Endothelial cell of umbilical vein (primary cell): ENCODE data around the gene S100A10. TPM values are rescaled to one million over a fixed set of nuclear protein-coding genes. Genes with fewer than 3 reads are reported as not detected.

ENCODE experiments used
- BruUV-seq: library from RNA; stranded (reverse); fragments of 400-500 nt; replicated peaks from 2 replicates; lab custom pipeline; 2021; lab: Mats Ljungman, UMichigan
- CTCF ChIA-PET: fragments of 300-600, 350-600 bp; sonication (Branson Sonifier 250); formaldehyde crosslinking; loops from one replicate; lab custom pipeline; 2021; ENCODE audit warnings: antibody characterized with exemption, inconsistent platforms; lab: Charles Lee
- POLR2A ChIA-PET: fragments of 300-600, 350-600 bp; sonication (Branson Sonifier 250); formaldehyde crosslinking; loops from one replicate; lab custom pipeline; 2021; ENCODE audit warnings: antibody characterized with exemption, inconsistent platforms; lab: Charles Lee
- DNase-seq: peaks from one replicate; pipeline ENCODE4 v3.0.0-alpha.2; 2011; ENCODE audit warnings: low read depth, low spot score
- FAIRE-seq: peaks from 2 replicates; lab custom pipeline; 2011; peaks lifted over from hg19 to GRCh38; lab: Jason Lieb, UNC
- H2AFZ ChIP-seq: 2 replicates; pipeline ENCODE4 v1.6.0; 2012; ENCODE audit warnings: low read depth, low read length, control low read depth, inconsistent platforms
- H3K27ac ChIP-seq: 2 replicates; pipeline ENCODE4 v1.5.1; 2011; ENCODE audit warnings: low read depth, mild to moderate bottlenecking, control low read depth, low read length, moderate library complexity; ENCODE audit not compliant: insufficient read depth
- H3K27me3 ChIP-seq, 2 experiments: 2 replicates each; pipeline versions ENCODE4 v1.6.0 to v1.6.1; 2011; ENCODE audit warnings: low read length in 2 of 2, mixed read lengths in 1 of 2; ENCODE audit not compliant: control insufficient read depth in 2 of 2, insufficient read depth in 2 of 2
- H3K36me3 ChIP-seq, 2 experiments: 2 replicates in 1 of 2; 3 replicates in 1 of 2; pipeline ENCODE4 v1.5.1; 2011; ENCODE audit warnings: low read length in 2 of 2, mild to moderate bottlenecking in 1 of 2, moderate library complexity in 1 of 2; ENCODE audit not compliant: control insufficient read depth in 2 of 2, insufficient read depth in 2 of 2; ENCODE audit errors: extremely low read depth in 1 of 2
- H3K4me1 ChIP-seq: 3 replicates; pipeline ENCODE4 v1.5.1; 2011; ENCODE audit warnings: mild to moderate bottlenecking, low read length; ENCODE audit not compliant: control insufficient read depth, insufficient read depth; ENCODE audit errors: extremely low read depth
- H3K4me2 ChIP-seq: 2 replicates; pipeline ENCODE4 v1.6.1; 2011; ENCODE audit warnings: low read length, control low read depth, mixed read lengths; ENCODE audit not compliant: insufficient read depth
- H3K4me3 ChIP-seq, 3 experiments: fragments of 200-600 bp in 1 of 3; sonication (generic), shearing (Covaris generic) in 1 of 3; replicated peaks in 1 of 3; 2 replicates each; pipeline ENCODE4 v1.5.1; 2011 to 2016; ENCODE audit warnings: control low read depth in 3 of 3, low read length in 3 of 3, mild to moderate bottlenecking in 2 of 3, inconsistent platforms in 1 of 3, low read depth in 1 of 3, moderate library complexity in 1 of 3; ENCODE audit not compliant: insufficient read depth in 1 of 3
- H3K79me2 ChIP-seq: 2 replicates; pipeline ENCODE4 v1.6.0; 2012; ENCODE audit warnings: low read length, inconsistent platforms; ENCODE audit not compliant: control insufficient read depth, insufficient read depth
- H3K9ac ChIP-seq: replicated peaks from 2 replicates; pipeline ENCODE3; 2011; ENCODE audit warnings: low read length, control low read depth; ENCODE audit not compliant: insufficient read depth; ENCODE audit errors: extremely low read depth
- H3K9me1 ChIP-seq: replicated peaks from 3 replicates; pipeline ENCODE4 v1.6.0; 2011; ENCODE audit warnings: mild to moderate bottlenecking, low read length; ENCODE audit not compliant: control insufficient read depth, insufficient read depth; ENCODE audit errors: extremely low read depth
- H3K9me3 ChIP-seq: replicated peaks from 2 replicates; pipeline ENCODE4 v1.5.1; 2012; ENCODE audit warnings: low read length, inconsistent platforms; ENCODE audit not compliant: control insufficient read depth, insufficient read depth
- H4K20me1 ChIP-seq: replicated peaks from 2 replicates; pipeline ENCODE3; 2011; ENCODE audit warnings: mild to moderate bottlenecking, low read length; ENCODE audit not compliant: control insufficient read depth, insufficient read depth; ENCODE audit errors: extremely low read depth
- CTCF ChIP-seq, 2 donors: IDR thresholded peaks; 1 replicate in 1 of 2; 2 replicates in 1 of 2; pipeline ENCODE4 v1.5.1; 2011; ENCODE audit warnings: low read length in 2 of 2, mild to moderate bottlenecking in 2 of 2, moderate library complexity in 2 of 2, control low read depth in 1 of 2, inconsistent platforms in 1 of 2, low read depth in 1 of 2; ENCODE audit not compliant: insufficient read depth in 1 of 2; ENCODE audit errors: extremely low read depth in 1 of 2
- EZH2 ChIP-seq: IDR thresholded peaks from 2 replicates; pipeline ENCODE4 v1.6.1; 2012; ENCODE audit warnings: borderline replicate concordance, low read depth, mild to moderate bottlenecking, moderate library complexity, low read length, inconsistent platforms; ENCODE audit not compliant: severe bottlenecking
- FOS ChIP-seq: IDR thresholded peaks from 2 replicates; pipeline ENCODE4 v1.6.1; 2011; ENCODE audit warnings: mild to moderate bottlenecking, low read length, moderate library complexity, borderline replicate concordance; ENCODE audit not compliant: insufficient read depth
- GATA2 ChIP-seq: IDR thresholded peaks from 2 replicates; pipeline ENCODE4 v1.7.0; 2011; ENCODE audit warnings: low read depth, mild to moderate bottlenecking, moderate library complexity, mixed read lengths, low read length; ENCODE audit not compliant: insufficient read length, insufficient read depth
- JUN ChIP-seq: IDR thresholded peaks from 2 replicates; pipeline ENCODE4 v1.6.1; 2011; ENCODE audit warnings: borderline replicate concordance, low read depth; ENCODE audit not compliant: insufficient read length, insufficient read depth
- MAX ChIP-seq: IDR thresholded peaks from 2 replicates; pipeline ENCODE4 v1.6.1; 2011; ENCODE audit not compliant: insufficient read depth, insufficient read length
- MYC ChIP-seq: IDR thresholded peaks from one replicate; pipeline ENCODE4 v1.6.1; 2011; ENCODE audit warnings: mild to moderate bottlenecking, low read depth, low read length
- POLR2A ChIP-seq: IDR thresholded peaks from 2 replicates; pipeline ENCODE4 v1.6.1; 2012; ENCODE audit warnings: low read depth, mild to moderate bottlenecking, control low read depth, low read length
- POLR2AphosphoS5 ChIP-seq: IDR thresholded peaks from 2 replicates; pipeline ENCODE4 v1.6.1; 2012; ENCODE audit warnings: low read depth, mild to moderate bottlenecking, control low read depth, low read length, moderate library complexity; ENCODE audit not compliant: insufficient read depth
- dilution Hi-C: fragments of 300-500 bp; cut with MboI; formaldehyde crosslinking; loops from one replicate; pipeline ENCODE4 v1.15.0; 2019; ENCODE audit warnings: low sequenced_read_pairs; ENCODE audit not compliant: extremely low pct_ligation_motif_present
- intact Hi-C: fragments of 100-400 bp; cut with micrococcal nuclease; formaldehyde crosslinking; loops from one replicate; pipeline ENCODE4 v1.10.0; 2022
- polyA plus RNA-seq, 4 experiments: library from polyadenylated mRNA; depleted of rRNA in 3 of 4; stranded (reverse) in 3 of 4; unstranded in 1 of 4; fragments of >200 nt; gene quantifications; 2 replicates each; pipeline versions ENCODE4 v1.2.1 to v1.2.3, GENCODE V29; 2011 to 2012; ENCODE audit warnings: missing spikeins in 1 of 4
- total RNA-seq: library from RNA; stranded (reverse); gene quantifications from 2 replicates; pipeline ENCODE4 v1.2.3, GENCODE V29; 2021

Gene S100A10
- total and polyA plus RNA-seq, 2 donors (not counting 3 experiments of a cell fraction or from before 2014, with no cell fraction given): 76.8 to 779 TPM

GRCh38 chr1:152021569-152021968 is 27.9 kb upstream of the S100A10 start:
- Histone ChIP-seq H3K4me3 (no peak overlapping the region), H3K4me1 (no peaks in the 10 kb centered on the region), H3K4me2 (no peak overlapping the region), H3K36me3 (no peaks in the 10 kb centered on the region), H3K79me2 (no peaks in the 10 kb centered on the region), H3K27ac (no peak overlapping the region), H4K20me1 (no peaks in the 10 kb centered on the region), H3K9me3 (no peaks in the 10 kb centered on the region), H3K9me1 (no peaks in the 10 kb centered on the region), H3K27me3 (peaks cover 23 to 35% of the 10 kb centered on the region in 2 experiments), H3K9ac (no peak overlapping the region), H2AFZ (no peak overlapping the region)
- TF ChIP-seq CTCF (IDR thresholded peaks at IDR 0.05; ENCODE audit: extremely low read depth in 1 of 2, insufficient read depth in 1 of 2, low read depth in 1 of 2, low read length in 2 of 2): no peak
- DNase-seq: no peak
- ChIA-PET CTCF (interaction anchor here (1.6 to 2.3 kb wide), 2 partner anchors 13 to 20 kb away, joined by 5 to 7 read pairs; no protein-coding TSS in a partner anchor), POLR2A (no interaction called here)
- BruUV-seq: no TSS peak
- dilution Hi-C loops: loop anchor here (25.0 kb wide), 1 partner anchor 109 kb away; the partner anchor contains the start of gene THEM4
- intact Hi-C loops: no loop called here
- no peak for FAIRE-seq

- FAIRE-seq (no peak), DNase-seq (no peak)
- Histone ChIP-seq H3K4me1 (no peaks in the 10 kb centered on the region), H3K27ac (no peak overlapping the region), H3K4me2 (no peak overlapping the region), H4K20me1 (no peaks in the 10 kb centered on the region), H3K9ac (no peak overlapping the region), H3K9me1 (no peaks in the 10 kb centered on the region), H3K9me3 (no peaks in the 10 kb centered on the region), H3K27me3 (peaks cover 23 to 37% of the 10 kb centered on the region in 2 experiments), H2AFZ (no peak overlapping the region), H3K4me3 (no peak overlapping the region), H3K36me3 (no peaks in the 10 kb centered on the region), H3K79me2 (no peaks in the 10 kb centered on the region)
- TF ChIP-seq GATA2: no peak
- TF ChIP-seq MYC: no peak
- TF ChIP-seq CTCF (IDR thresholded peaks at IDR 0.05; ENCODE audit: extremely low read depth in 1 of 2, insufficient read depth in 1 of 2, low read depth in 1 of 2, low read length in 2 of 2): no peak
- TF ChIP-seq POLR2A: no peak
- TF ChIP-seq EZH2: no peak
- TF ChIP-seq JUN: no peak
- no peak for TF ChIP-seq FOS
- TF ChIP-seq MAX: no peak
- TF ChIP-seq POLR2AphosphoS5: no peak
- intact Hi-C loops (no loop called here), dilution Hi-C loops (loop anchor here (25.0 kb wide), 1 partner anchor 109 kb away; the partner anchor contains the start of gene THEM4)
- ChIA-PET CTCF (interaction anchor here (2.3 kb wide), 1 partner anchor 14 kb away, joined by 7 read pairs; no protein-coding TSS in a partner anchor), POLR2A (no interaction called here)
- no TSS peak for BruUV-seq
Observed at GRCh38 chr1:152020849-152021248, 27.2 kb upstream of the S100A10 start.
